AG09309 (cell line): ENCODE data around the gene SYTL5.

Source experiments
- DNase-seq: peaks from one replicate; pipeline ENCODE4 v3.0.0-alpha.2; 2010; ENCODE audit warnings: low read depth
- H3K4me3 ChIP-seq: 2 replicates; pipeline ENCODE4 v1.5.1; 2011; ENCODE audit warnings: mild to moderate bottlenecking, low read depth, low read length, moderate library complexity; ENCODE audit not compliant: control insufficient read depth
- CTCF ChIP-seq: IDR thresholded peaks from 2 replicates; pipeline ENCODE4 v1.5.1; 2011; ENCODE audit warnings: mild to moderate bottlenecking, low read depth, low read length, inconsistent platforms; ENCODE audit not compliant: insufficient read depth, control insufficient read depth; ENCODE audit errors: missing control alignments

SYTL5 gene

GRCh38 chrX:38008658-38009057, 2.3 kb downstream of the SYTL5 start:
- TF ChIP-seq CTCF = no peak
- no peak for DNase-seq
- H3K4me3 ChIP-seq = no peak overlapping the region

- no peak overlapping the region for H3K4me3 ChIP-seq
- no peak for TF ChIP-seq CTCF
- no peak for DNase-seq
These were observed 3.3 kb downstream of the SYTL5 start for GRCh38 chrX:38009641-38010040.

GRCh38 chrX:38018766-38019425, 12.5 kb downstream of the SYTL5 start:
- H3K4me3 ChIP-seq = no peak overlapping the region
- DNase-seq = no peak
- TF ChIP-seq CTCF = no peak

- no peak for TF ChIP-seq CTCF
- no peak overlapping the region for H3K4me3 ChIP-seq
- DNase-seq = no peak
These were observed 21.9 kb downstream of the SYTL5 start for GRCh38 chrX:38028300-38028699.

- H3K4me3 ChIP-seq = no peak overlapping the region
- no peak for DNase-seq
- no peak for TF ChIP-seq CTCF
These were observed 30.1 kb downstream of the SYTL5 start for GRCh38 chrX:38036466-38036865.

GRCh38 chrX:38038501-38038900, 32.1 kb downstream of the SYTL5 start:
- DNase-seq = no peak
- TF ChIP-seq CTCF = no peak

More at GRCh38 chrX:38038501-38038900, 32.1 kb downstream of the SYTL5 start:
- no peak overlapping the region for H3K4me3 ChIP-seq
